Embryonic facial prominence (tissue), 1 donor: Measurements from ENCODE around the gene SELENOK.
A peak's percentile ranks its signal among the peaks of the same experiment; 100 is the strongest.

Source experiments
- DNase-seq: peaks from one replicate; pipeline ENCODE4 v3.0.0-alpha.2; 2016; ENCODE audit errors: extremely low spot score

SELENOK gene

DNA sequence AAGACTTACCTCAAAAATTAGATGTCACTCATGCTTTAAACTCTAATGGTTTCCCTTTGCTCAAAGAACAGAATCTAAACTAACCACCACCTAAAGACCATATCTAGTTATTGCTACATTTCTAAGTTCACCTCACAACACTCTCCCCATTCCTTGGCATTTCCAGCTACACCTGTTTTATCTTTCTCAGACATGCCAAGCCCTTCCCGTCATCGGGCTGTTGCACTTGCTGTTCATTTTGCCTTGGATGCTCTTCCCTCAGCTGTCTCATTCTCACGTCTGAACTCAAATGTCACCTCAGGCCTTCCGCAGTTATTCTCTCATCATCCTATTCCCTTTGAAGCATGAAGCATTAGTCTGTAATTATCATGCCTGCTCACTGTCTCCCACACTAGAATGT is 8.7 kb downstream of the SELENOK start:
- no peak for DNase-seq

DNA sequence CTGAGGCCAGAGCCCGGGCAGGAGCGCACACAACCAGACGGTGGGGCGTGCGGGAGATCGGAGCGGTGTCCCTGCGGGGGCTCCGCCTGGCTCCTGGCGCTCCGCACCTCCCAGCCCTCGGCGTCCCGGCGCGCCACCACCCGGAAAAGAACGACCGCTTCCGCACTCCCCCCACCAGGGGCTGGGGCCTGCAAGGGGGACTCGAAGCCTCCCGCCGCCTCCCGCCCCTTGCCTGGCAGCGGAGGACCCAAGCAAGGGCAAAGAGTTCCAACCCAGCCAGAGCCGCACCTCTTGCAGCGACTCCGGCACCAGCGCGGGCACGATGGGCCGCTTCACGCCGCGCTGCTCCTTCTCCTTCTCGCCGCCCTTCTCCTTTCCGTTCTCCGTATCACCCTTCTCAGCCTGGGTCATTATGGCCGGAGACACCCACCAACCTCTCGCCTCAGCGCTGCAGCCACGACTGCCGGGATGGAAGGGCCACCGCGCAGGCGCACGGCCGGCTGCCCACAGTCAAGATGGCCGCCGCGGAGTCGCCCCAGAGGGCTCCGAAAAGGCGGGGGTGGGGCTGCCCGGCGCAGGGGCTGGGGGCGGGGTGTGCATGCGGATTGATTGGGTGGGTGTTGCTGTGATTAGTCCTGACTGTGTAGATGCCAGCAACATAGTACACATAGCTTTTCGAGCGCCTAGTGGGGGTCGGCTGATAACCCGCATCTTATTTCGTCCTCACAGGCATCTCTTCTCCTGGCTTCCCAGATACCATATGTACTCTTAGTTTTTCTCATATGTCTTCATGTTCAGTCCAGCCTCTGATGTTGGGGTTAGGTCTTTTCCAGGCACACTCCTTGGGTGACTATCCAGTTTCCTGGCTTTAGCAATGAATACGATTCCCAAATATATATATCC is 9.7 kb downstream of the SELENOK start, which contains the start of gene ACTR8:
Gene ACTR8, minus strand, starts transcription at position 462 of the 903 bp plus-strand sequence. Its CDS starts 51 bp downstream, at position 411.
- peak; percentile 84 for DNase-seq

DNA sequence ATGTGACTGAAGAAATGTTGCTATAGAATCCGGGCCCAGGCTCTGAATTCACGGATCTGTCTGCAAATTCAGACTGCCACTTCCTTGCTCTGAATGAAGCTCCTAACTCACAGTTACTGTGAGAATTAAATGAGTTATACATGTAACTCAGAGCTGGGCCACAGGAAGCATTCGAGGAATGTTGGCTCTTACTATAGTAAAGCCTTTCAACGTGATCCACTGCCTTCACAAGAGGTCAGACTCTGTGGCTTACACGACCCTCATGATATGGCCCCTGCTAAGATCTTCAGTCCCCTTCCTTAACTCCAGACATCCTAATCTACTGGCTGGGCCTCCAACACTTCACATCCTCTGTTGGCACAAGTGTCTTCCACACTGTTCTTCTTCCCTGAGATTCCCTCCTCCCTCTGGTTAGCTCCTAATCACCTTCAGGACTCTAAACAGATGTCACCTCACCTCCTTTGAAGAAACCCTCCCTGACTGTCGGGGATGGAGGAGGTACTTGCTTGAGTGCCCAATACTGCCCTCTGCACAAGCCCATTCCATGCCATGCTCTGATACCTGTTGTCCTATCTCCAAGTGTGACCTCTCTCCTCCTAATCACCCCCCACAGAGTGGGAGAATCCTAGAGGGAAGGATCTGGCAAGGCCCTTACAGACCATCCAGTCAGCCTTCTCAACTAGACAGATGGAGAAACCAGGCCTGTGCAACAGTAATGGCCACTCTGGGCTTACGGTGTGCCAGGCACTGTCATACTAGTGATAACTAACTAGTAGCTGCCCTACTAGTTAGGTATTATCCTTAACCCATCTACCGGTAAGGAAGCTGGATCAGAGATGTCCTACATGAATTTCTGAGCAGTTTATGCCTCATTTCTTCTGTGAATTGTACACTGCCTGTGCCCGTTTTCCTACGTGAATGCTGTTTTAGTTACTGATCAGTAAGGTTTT is 11.0 kb downstream of the SELENOK start:
- no peak for DNase-seq

DNA sequence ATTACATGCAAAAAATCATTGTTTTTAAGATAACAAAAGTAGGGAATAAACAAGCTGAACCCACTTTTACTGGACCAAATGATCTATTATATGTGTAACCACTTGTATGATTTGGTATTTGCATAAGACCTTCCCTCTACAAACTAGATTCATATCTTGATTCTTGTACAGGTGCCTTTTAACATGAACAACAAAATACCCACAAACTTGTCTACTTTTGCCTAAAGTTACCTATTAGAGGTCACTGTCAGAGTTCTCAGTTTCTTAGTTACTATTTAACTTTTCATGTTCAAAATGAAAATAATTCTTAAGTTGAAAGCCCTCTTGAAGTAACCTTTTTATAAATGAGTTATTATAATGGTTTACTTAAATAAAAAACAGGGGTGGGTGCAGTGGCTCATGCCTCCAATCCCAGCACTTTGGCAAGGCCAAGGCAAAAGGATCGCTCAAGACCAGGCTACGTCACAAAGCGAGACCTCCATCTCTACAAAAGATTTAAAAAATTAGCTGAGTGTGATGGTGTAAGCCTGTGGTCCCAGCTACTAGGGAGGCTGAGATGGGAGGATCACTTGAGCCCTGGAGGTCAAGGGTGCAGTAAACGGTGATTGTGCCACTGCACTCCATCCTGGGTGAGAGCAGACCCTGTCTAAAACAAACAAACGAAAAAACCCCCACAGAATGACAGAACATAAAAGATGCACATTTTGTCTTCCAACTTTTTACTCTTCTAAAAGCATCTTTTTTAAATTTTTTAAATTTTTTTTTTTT is 25.7 kb downstream of the SELENOK start:
- DNase-seq = no peak

DNA sequence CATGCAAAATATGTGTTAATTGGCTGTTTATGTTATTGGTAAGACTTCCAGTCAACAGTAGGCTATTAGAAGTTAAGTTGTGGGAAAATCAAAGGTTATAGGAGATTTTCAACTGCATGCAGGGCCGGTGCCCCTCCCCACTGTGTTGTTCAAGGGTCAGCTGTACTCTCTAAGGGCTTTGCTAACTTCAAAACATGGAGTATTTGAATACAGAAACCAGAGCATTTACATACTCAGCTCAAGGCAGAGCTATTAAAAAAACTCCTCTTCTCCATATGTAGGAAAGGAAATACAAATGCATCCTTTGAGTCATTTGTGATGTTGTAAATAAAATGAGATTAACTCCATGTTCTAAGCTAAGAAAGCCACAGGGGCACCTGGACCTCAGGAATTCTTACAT is 28.5 kb downstream of the SELENOK start:
- DNase-seq = no peak

DNA sequence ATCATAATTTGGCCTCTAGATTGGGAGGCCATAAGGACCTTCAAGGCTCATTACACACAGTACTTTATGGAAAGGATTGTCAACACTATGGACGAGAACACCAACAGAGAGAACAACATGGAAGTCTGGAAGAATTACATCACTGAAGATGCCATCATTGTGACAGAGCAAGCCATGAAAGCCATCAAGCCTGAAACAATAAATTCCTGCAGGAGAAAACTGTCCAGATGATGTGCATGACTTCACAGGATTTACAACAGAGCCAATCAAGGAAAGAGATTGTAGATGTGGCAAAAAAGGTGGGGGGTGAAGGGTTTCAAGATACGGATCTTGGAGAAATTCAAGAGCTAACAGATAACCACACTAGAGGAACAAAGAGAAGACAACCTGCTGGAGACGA is 29.4 kb downstream of the SELENOK start:
- no peak for DNase-seq

DNA sequence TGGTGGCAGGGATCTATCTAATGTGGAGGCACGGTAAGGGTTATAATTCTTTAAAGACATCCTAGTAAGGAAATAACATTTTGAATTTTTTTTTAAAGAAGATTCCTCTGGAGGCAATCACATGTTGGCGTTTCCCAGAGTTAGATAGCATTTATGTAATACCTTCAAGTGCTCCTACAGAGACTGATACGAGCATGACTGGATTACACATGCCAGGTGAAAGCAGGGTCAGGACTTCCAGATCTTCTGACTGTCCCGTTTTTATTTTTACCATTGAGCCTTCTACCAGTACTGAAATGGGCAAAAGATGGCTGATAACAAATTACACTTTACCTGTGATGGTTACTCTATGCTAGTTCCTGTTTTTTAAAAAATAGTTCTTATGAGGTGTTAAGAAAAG is 31.5 kb downstream of the SELENOK start:
- no peak for DNase-seq

DNA sequence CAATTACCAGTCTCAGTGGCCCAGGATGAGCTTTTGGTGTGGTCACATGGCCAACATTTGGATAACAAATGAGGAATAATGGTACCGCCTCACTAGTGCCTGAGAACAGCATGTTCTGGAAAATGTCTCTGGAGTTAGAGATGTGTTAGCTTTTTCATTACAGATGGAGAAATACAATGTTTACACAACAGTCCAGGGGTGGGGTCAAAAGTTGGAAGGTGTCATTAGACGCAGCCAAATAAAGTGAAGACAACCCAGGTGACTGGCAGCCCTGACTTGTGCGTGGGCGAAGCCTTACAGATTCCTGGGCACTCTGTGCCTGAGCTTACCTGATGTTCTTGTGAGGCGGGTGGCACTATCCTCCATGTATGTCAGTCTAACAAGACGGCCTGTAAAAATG is 32.5 kb downstream of the SELENOK start:
- DNase-seq = no peak

DNA sequence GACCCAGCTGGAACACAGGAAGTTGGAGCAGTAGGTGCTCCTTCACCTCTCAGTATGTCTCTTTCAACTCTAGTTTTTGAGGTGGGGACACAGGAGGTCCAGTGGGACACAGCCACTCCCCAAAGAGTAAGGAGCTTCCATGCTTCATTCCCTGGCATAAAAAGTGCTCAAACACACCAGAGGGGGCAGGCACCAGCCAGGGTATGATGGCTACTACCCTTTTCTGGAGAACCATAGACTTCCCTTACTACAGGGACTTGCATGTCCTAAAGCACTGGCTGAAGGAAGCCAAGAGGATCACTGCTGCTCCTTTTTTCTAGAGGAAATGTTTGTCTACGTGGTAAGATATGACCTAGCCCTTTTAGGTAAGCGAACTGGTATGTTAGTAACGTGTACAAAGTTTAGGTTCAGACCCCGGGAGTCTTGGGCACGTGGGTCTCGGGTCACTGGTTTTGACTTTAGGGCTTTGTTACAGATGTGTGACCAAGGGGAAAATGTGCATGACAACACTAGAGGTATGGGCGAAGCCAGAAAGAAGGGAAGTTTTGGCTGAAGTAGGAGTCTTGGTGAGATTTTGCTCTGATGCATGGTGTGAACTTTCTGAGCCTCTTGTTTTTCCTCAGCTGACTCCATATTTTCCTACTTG is 33.4 kb downstream of the SELENOK start:
- no peak for DNase-seq

DNA sequence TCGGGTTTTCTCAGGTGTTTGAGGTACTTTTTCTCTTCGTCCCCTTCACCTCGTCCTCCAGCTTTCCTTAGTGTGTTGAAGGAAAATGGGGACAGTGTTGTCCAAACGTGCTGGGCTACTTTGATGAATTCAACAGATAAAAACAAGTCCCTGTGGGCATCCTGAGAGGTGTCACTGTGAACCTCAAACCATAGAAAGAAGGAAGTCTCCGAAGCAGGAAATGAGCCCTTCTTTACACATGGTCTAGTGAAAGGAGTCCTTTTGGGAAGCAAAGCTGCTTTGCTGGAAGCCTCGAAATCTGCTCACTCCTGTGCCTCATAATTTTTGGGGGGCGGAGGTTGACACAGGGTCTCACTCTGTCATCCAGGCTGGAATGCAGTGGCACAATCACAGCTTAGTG is 34.7 kb downstream of the SELENOK start:
- DNase-seq = no peak

DNA sequence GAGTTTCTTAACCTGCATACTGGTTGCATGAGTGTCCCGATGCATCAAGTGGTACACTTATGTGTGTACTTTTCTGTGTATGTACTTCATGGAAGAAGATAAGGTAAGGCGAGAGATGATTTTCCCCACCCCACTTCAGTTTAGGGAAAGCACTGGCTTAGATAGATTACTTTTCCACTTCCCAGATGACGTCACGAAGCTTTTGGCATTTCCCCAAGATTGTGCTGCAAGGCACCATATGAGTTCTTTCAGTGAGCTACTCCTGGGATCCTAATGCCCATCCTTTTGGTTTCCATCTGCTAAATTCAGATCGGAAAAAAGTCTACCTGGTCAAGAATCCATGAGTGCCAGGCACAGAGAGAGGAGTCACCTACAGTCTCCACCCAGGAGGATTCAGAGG is 40.8 kb downstream of the SELENOK start:
- DNase-seq = no peak

DNA sequence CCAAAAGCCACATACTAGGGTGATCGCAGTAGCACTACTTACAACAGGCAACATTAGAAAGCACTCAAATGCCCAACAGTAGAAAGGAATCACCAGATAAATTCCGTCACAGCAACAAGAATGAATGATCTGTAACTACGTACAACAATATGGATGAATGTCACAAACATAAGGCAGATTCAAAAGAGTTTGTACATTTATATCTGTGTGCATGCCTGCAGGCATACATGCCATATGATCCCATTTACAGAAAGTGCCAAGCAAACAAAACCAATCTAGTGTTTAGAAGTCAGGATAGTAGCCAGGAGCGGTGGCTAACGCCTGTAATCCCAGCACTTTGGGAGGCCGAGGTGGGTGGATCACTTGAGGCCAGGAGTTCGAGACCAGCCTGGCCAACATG is 41.7 kb downstream of the SELENOK start:
- no peak for DNase-seq

DNA sequence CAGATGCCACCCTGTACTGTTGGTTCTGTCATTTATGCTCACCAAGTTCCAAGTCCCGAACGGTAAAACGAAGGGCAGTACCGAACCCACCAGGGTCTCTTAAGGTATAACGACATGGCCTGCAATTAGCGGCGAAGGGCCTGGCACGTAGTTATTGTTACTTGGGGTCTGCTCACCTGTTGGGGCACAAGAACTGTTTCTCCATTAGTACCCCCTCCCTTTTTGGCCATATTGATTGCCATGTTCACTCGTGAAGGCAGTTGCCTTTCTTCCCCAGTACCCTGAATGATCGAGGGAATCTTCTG is 44.9 kb downstream of the SELENOK start:
- no peak for DNase-seq

DNA sequence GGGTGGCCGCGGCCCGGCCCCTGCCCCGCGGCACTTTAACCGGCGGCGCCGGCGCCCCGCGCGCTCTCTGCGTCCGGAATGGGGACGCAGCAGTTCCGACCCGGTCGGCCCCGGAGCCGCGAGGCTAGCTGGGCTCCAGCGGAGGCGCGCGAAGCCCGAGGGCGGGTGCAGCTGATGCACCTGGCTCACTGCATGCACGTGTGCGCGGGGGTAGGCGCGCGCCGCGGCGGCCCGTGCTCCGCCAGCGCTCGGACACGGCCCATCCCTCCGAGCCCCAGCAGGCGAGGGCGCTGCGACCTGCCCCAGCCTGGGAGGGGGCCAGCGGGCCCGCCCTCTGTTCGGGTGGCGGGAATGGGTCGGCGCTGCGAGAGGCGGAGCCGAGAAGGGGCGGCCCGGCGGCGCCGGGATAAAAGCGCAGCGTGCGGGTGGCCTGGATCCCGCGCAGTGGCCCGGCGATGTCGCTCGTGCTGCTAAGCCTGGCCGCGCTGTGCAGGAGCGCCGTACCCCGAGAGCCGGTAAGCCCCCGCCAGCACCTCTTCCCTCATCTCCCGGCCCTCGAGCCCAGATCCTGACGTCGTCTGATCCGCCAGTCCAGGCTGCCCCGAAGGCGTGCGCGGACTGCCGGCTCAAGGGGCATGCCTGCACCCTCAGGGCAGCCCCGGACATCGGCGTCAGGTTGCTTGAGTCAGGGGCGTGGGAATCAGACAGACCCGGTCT is 45.4 kb downstream of the SELENOK start, which contains the start of the genes CHDH and IL17RB:
Gene CHDH, minus strand, starts transcription at position 286 of the 717 bp plus-strand sequence. CDS start 22,411 bp downstream, outside the sequence.
Gene IL17RB, plus strand, starts transcription at position 435 of the 717 bp plus-strand sequence. Its CDS starts 21 bp downstream, at position 456.
- DNase-seq = no peak

DNA sequence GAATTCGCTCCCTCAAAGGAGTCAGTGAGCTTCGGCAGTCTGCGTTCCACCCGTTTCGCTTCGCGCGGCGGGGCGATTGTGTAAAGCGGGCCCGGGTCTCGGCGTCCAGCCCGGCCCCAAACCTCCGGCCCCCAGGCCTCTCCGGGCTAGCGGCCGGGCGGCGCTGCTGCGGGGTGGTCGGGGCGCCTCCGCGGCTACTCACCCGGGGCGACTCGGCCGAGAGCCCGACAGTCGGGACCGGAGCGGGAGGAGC is 45.9 kb downstream of the SELENOK start:
- DNase-seq = no peak

DNA sequence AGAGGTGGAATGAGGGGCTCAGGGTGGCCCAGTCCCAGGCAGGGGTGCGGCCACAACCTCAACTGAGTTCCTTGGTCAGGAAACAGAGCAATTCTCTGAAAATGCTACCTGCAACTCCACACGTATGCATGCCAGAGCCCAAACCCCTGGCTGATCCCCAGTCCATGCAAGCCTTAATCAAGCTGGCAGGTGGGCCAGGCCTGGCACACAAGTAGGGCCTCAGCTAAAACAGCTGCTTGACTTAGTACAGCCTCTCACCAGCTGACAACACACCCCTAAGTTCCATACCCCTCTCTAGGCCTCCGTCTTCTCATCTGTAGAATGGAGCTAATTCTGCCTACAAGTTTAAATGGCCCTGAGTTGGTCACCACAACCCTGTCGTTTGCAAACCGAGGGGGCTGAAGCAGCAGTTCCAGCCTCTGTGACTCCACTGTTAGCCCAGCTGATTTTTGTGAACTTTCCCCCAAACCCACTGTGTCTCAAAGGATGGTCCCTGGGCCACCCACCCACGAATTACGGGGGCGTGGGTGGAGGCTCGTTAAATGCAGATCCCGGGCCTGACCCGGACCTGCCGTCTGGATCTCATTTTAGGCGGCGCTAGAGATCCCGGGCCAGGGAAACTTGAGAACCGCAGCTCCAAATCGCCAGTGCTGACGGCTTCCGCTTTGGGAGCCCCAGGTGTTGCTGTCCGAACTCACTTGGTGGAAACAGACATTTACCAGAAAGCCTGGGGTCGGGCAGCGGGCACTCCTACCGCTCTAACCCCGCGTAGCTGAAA is 46.4 kb downstream of the SELENOK start:
- DNase-seq = peak; percentile 30

DNA sequence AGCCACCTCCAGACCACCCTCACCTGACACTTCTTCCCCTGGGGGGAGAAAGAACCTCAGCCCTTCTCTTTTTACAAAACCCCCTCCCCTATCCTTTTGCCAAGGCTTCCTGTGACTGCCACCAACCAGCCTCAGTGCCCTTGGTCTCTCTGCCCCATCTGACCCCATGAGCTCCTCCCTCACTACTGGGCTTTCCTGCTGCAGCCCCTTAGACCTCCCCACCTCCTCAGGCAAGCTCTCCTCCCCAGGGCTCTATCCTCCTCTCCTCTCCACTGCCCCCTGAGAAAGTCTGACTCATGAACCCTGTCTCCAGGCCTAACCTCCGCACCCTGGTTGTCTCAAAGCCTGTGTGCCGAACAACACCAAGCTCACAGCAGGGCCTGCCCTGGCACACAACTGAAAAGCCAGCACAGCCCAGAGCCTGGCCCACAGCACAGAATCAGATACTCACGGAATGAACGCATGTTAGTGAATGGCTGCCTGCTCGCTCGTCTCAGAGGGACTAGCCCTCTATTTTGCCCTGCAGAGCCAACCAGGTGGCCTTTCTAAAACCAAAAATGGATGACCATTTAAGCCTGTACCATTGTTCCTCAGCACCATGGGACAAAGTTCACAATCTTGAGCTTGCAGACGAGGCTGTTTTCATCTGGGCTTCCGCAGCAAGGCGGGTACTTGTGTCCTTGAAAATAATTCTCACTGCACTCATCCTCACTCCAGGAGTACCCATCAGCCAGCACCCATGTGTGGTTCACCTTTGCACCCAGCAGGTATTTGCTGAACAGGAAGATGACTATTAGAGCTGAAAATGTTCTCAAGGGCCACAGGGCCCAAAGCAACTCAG is 47.2 kb downstream of the SELENOK start:
- DNase-seq = no peak

DNA sequence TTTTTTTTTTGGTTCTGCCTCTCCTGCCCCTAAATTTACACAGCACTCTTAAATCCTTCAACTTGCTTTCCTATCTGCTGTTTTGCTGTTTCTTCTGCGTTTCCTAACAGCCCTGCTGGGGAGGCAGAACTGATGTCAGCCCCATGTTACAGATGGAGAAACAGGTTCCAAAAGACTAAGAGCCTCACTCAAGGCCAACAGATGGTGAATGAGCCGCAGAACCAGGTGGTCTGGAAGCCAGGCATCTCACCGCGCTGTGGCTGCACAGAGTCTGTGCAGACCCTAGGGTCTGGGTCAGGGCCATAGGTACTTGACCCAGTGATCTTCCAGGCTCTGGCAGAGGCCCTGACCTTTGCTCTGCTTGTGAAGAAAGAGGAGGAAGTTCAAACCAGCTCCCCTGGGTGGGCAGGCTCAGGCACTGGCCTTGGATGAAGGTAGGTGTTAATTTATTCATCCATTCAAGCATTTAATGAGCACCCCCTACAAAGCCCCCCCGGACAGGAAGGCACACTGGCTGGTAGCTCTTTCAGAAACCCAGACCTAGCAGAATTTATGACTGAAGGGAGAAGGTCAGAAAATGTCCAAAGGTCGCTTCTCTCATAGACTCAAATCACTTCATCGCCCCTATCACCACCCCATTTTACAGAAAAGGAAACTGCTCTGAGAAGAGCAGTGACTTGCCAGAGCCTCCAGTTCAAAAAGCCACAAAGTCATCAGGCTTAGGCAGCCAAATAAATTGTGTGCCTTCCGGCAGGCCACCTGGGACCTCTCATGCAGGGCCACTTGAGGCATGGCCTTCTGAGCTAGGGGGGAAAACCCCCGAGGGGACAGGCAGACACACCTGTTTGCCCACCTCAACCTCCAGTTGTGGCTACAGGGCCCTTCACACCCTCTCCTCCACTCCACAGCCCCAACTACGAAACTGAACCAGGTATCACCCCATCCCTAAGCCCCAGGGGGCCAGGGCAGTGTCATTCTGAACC is 48.2 kb downstream of the SELENOK start:
- no peak for DNase-seq
